Mesendoderm (in vitro differentiated cells): Measurements from ENCODE around the gene LILRB1.
"Not testable (repeated sequence)": the region's sequence is repeated elsewhere in the genome, so short reads cannot be mapped to it uniquely, and the experiment has no call there.

Experiments
- DNase-seq: peaks from one replicate; pipeline ENCODE4 v3.0.0; 2013
- H2AK5ac ChIP-seq: 2 replicates; pipeline ENCODE4 v1.6.1; 2013; ENCODE audit warnings: low read length, inconsistent platforms
- H2BK120ac ChIP-seq: 2 replicates; pipeline ENCODE4 v1.6.1; 2013; ENCODE audit warnings: low read depth, mild to moderate bottlenecking, low read length, moderate library complexity, mixed read lengths
- H2BK15ac ChIP-seq: replicated peaks from 2 replicates; pipeline ENCODE4 v1.6.1; 2013; ENCODE audit warnings: low read depth, mild to moderate bottlenecking, moderate library complexity
- H2BK5ac ChIP-seq: 2 replicates; pipeline ENCODE4 v1.6.1; 2013; ENCODE audit warnings: low read length, inconsistent platforms
- H3K18ac ChIP-seq: 2 replicates; pipeline ENCODE4 v1.6.1; 2013; ENCODE audit warnings: mild to moderate bottlenecking, low read length, mixed read lengths
- H3K23ac ChIP-seq: one replicate; pipeline ENCODE4 v1.6.1; 2013; ENCODE audit warnings: low read length
- H3K27ac ChIP-seq: 2 replicates; pipeline ENCODE4 v1.5.1; 2013; ENCODE audit warnings: low read depth, mild to moderate bottlenecking, inconsistent platforms, low read length, moderate library complexity
- H3K27me3 ChIP-seq: 2 replicates; pipeline ENCODE4 v1.6.1; 2013; ENCODE audit warnings: low read length, control low read depth, mild to moderate bottlenecking, inconsistent platforms; ENCODE audit not compliant: insufficient read depth, poor library complexity
- H3K36me3 ChIP-seq: 2 replicates; pipeline ENCODE4 v1.6.1; 2013; ENCODE audit warnings: low read length, inconsistent platforms; ENCODE audit not compliant: control insufficient read depth, insufficient read depth
- H3K4ac ChIP-seq: one replicate; pipeline ENCODE4 v1.6.1; 2013; ENCODE audit warnings: low read depth, mild to moderate bottlenecking, low read length, moderate library complexity
- H3K4me1 ChIP-seq: 2 replicates; pipeline ENCODE4 v1.6.1; 2013; ENCODE audit warnings: low read depth, low read length, inconsistent platforms; ENCODE audit not compliant: control insufficient read depth
- H3K4me2 ChIP-seq: 2 replicates; pipeline ENCODE4 v1.6.1; 2013; ENCODE audit warnings: low read length
- H3K4me3 ChIP-seq: 2 replicates; pipeline ENCODE4 v1.5.1; 2013; ENCODE audit warnings: mild to moderate bottlenecking, low read length
- H3K56ac ChIP-seq: one replicate; pipeline ENCODE4 v1.6.1; 2013; ENCODE audit warnings: low read length
- H3K79me1 ChIP-seq: 2 replicates; pipeline ENCODE4 v1.6.1; 2013; ENCODE audit warnings: low read length, inconsistent platforms
- H3K79me2 ChIP-seq: 2 replicates; pipeline ENCODE4 v1.6.1; 2013; ENCODE audit warnings: mild to moderate bottlenecking, low read length; ENCODE audit not compliant: control insufficient read depth, insufficient read depth
- H3K9ac ChIP-seq: 2 replicates; pipeline ENCODE4 v1.6.1; 2013; ENCODE audit warnings: low read length, inconsistent platforms
- H4K5ac ChIP-seq: one replicate; pipeline ENCODE4 v1.6.1; 2013; ENCODE audit warnings: low read length
- H4K8ac ChIP-seq: one replicate; pipeline ENCODE4 v1.6.1; 2013; ENCODE audit warnings: low read depth, mild to moderate bottlenecking, control low read depth, low read length, moderate library complexity
- WGBS: extraction: QIAGEN DNeasy Blood & Tissue Kit; methylation state at CpG from one replicate; pipeline ENCODE4 v1.1.7; 2013; ENCODE audit warnings: low lambda C conversion rate, missing lambda C conversion rate; ENCODE audit not compliant: insufficient coverage; ENCODE audit errors: extremely low coverage; 5-methylcytosine and 5-hydroxymethylcytosine counted together

The LILRB1 gene

DNA sequence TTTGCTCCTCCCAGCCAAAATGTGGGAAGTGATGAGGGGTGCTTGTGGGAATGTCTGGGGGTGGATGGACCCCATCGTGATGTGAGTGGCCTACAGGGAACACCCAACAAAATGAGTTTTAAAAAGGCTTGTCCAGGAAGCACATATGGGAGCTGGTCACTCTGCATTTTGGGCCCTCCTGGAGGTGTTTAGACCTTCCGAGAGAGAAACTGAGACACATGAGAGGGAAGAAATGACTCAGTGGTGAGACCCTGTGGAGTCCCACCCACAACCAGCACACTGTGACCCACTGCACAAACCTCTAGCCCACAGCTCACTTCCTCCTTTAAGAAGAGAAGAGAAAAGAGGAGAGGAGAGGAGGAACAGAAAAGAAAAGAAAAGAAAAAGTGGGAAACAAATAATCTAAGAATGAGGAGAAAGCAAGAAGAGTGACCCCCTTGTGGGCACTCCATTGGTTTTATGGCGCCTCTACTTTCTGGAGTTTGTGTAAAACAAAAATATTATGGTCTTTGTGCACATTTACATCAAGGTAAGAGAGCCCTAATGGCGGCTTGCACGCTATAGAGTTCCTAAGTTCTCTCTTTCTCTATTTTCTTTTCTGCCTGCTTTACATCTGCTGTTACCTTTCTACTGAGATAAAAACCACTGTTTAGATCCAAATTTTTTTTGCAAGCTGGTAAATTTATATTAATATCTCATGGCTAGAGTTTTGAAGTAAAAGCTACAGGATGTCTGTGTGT lies 13.3 kb upstream of the LILRB1 start:
- H3K27me3 ChIP-seq = no peaks in the 10 kb centered on the region
- DNase-seq = no peak
- no CpG with 5 or more reads among the region's 5 CpGs for WGBS

DNA sequence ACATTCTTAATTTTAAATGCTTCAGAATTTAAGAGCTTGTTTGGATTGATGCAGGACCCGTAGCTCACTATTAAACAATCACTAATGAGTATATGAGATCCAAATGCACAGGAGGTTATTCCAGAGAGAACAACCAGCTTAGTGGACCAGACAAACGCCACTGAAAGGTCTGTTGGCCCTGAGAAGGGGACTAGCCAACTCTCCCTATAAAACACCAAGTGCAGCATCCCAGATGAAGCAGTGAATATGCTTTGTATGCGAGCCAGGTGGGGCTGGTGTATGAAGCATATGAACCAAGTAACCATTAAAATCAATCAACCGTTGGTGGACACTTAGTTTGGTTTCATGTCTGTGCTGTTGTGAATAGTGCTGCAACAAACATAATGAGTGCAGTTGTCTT lies 9.8 kb upstream of the LILRB1 start:
- no peak for DNase-seq
- H3K9ac ChIP-seq = no peak overlapping the region
- H4K5ac ChIP-seq = no peak overlapping the region
- H3K4me1 ChIP-seq = no peaks in the 10 kb centered on the region
- H3K56ac ChIP-seq = no peak overlapping the region
- H2BK15ac ChIP-seq = no peak overlapping the region
- no peak overlapping the region for H3K18ac ChIP-seq
- H3K4me2 ChIP-seq = no peak overlapping the region
- no peak overlapping the region for H3K4me3 ChIP-seq
- H2BK120ac ChIP-seq = no peak overlapping the region
- no peak overlapping the region for H3K23ac ChIP-seq
- WGBS = no CpG with 5 or more reads among the region's 4 CpGs
- H3K27ac ChIP-seq = no peak overlapping the region
- H3K4ac ChIP-seq = no peak overlapping the region
- H3K79me2 ChIP-seq = no peaks in the 10 kb centered on the region
- no peak overlapping the region for H2AK5ac ChIP-seq
- no peak overlapping the region for H2BK5ac ChIP-seq
- H3K36me3 ChIP-seq = no peaks in the 10 kb centered on the region
- no peak overlapping the region for H4K8ac ChIP-seq
- H3K79me1 ChIP-seq = no peaks in the 10 kb centered on the region
- no peaks in the 10 kb centered on the region for H3K27me3 ChIP-seq

More for the DNA sequence above, 13.3 kb upstream of the LILRB1 start:
- Histone ChIP-seq H3K4ac (no peak overlapping the region), H3K4me2 (no peak overlapping the region), H3K79me1 (no peaks in the 10 kb centered on the region), H3K4me3 (no peak overlapping the region), H2BK120ac (no peak overlapping the region), H3K36me3 (no peaks in the 10 kb centered on the region), H3K56ac (no peak overlapping the region), H2BK5ac (no peak overlapping the region), H4K8ac (no peak overlapping the region), H3K18ac (no peak overlapping the region), H3K79me2 (no peaks in the 10 kb centered on the region), H2BK15ac (no peak overlapping the region), H2AK5ac (no peak overlapping the region), H3K4me1 (no peaks in the 10 kb centered on the region), H4K5ac (no peak overlapping the region), H3K9ac (no peak overlapping the region), H3K27ac (no peak overlapping the region), H3K23ac (no peak overlapping the region)

DNA sequence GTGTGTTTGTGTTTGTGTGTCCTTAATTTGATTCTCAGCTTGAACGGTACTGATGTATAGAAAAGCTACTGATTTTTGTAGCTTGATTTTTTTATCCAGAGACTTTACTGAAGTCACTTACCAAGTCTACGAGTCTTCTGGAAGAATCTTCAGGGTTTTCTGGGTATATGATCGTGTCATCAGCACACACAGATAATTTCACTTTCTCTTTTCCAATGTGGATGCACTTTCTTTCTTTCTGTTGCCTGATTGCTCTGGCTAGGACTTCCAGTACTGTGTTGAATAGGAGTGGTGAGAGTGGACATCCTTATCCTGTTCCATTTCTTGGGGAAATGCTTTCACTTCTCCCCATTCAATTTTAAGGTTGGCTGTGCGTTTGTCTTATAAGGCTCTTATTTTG lies 7.9 kb upstream of the LILRB1 start:
- Histone ChIP-seq H2BK120ac (no peak overlapping the region), H4K8ac (no peak overlapping the region), H2BK15ac (no peak overlapping the region), H2BK5ac (no peak overlapping the region), H3K36me3 (no peaks in the 10 kb centered on the region), H3K27ac (no peak overlapping the region), H3K27me3 (no peaks in the 10 kb centered on the region), H3K23ac (no peak overlapping the region), H2AK5ac (no peak overlapping the region), H3K4me2 (no peak overlapping the region), H3K56ac (no peak overlapping the region), H3K4me3 (no peak overlapping the region), H3K79me1 (no peaks in the 10 kb centered on the region), H4K5ac (no peak overlapping the region), H3K79me2 (no peaks in the 10 kb centered on the region), H3K4me1 (no peaks in the 10 kb centered on the region), H3K18ac (no peak overlapping the region), H3K9ac (no peak overlapping the region), H3K4ac (no peak overlapping the region)
- WGBS = no CpG with 5 or more reads among the region's 4 CpGs
- no peak for DNase-seq

DNA sequence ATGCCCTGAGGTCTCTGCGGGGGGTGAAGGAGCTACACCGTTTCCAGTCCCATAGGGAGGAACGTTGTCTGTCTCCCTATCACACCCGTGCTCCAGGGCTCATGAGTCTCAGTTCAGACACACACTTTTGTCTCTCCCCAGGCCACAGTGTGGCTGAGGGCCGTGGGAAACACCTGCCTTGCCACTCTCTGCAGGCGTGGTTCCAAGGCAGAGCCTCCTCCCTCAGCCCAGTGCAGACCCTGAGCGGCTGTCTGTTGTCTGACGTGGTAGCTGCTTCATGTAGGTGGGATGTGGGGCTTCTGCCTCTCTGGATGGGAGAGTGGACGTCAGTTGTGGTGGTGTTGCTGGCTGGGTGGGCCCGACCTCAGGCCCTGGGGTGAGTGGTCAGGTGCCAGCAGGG lies 6.0 kb upstream of the LILRB1 start:
- H4K8ac ChIP-seq, H4K5ac ChIP-seq, H2BK5ac ChIP-seq, H3K4ac ChIP-seq, H3K36me3 ChIP-seq, H2BK15ac ChIP-seq, H3K56ac ChIP-seq, H2BK120ac ChIP-seq, H3K4me2 ChIP-seq, H3K9ac ChIP-seq, H2AK5ac ChIP-seq, H3K4me3 ChIP-seq, H3K79me2 ChIP-seq, DNase-seq, H3K27me3 ChIP-seq, H3K18ac ChIP-seq, H3K79me1 ChIP-seq, H3K4me1 ChIP-seq, H3K23ac ChIP-seq, H3K27ac ChIP-seq: not testable (repeated sequence)
- no CpG with 5 or more reads among the region's 10 CpGs for WGBS

DNA sequence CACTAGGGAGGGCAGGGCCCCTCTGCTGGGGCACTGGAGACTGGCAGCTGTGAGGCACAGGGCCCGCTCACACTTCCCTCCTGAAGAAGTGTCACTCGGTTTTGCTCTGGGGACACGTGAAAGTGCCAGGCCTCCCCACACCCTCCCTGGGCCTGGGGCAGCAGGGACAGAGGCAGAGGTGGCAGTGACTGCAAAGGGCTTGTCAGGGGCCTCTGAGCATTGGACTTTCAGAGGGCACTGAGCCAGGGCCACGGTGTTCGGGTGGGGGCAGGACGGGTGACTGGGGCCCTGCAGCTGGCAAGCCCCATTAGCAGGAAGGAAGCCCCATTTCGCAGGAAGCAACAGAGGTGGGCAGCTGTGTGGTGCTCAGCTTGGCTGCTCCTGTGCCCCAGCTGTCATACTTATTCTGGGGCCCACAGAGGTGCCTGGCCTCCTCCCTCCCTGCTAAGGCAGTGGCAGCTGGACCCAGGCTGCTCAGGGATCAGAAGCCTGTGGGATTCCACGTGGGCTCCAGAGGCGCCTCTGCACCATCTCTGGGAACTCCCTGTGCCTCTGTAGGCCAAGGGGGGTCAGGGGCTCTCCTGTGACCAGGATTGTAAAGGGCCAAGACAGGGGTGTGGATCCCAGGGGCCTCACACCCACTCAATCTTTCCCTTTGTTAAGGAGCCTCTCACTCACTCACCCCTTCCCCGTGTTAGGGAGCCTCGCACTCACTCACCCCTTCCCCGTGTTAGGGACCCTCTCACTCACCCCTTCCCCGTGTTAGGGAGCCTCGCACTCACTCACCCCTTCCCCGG lies 5.2 kb upstream of the LILRB1 start:
- H2BK5ac ChIP-seq, H2AK5ac ChIP-seq, DNase-seq, H3K27me3 ChIP-seq, H3K27ac ChIP-seq, H3K79me1 ChIP-seq, H3K4me1 ChIP-seq, H3K4me3 ChIP-seq, H3K23ac ChIP-seq, H2BK15ac ChIP-seq, H4K8ac ChIP-seq, H3K36me3 ChIP-seq, H3K4ac ChIP-seq, H3K4me2 ChIP-seq, H3K9ac ChIP-seq, H4K5ac ChIP-seq, H3K56ac ChIP-seq, H3K79me2 ChIP-seq, H2BK120ac ChIP-seq, H3K18ac ChIP-seq: not testable (repeated sequence)
- WGBS = no CpG with 5 or more reads among the region's 15 CpGs
